Measurements from ENCODE around the gene TMIGD3. TPM values are rescaled to one million over a fixed set of nuclear protein-coding genes. Genes with fewer than 3 reads are reported as not detected.
A peak's percentile ranks its signal among the peaks of the same experiment; 100 is the strongest.

TMIGD3 gene
- total RNA-seq, 1 donor from 2014 or later, result 9.0 TPM

- ATAC-seq, result no peak
- intact Hi-C loops (cut with DNase I), result loop anchor here (10.0 kb wide), 1 partner anchor 137 kb away; no protein-coding TSS in a partner anchor
- no peak for TF ChIP-seq CTCF (IDR thresholded peaks at IDR 0.05)
These were observed 14.2 kb upstream of the TMIGD3 start for GRCh38 chr1:111517469-111518225.

GRCh38 chr1:111516005-111516535 is 12.6 kb upstream of the TMIGD3 start:
- ATAC-seq, result peak; percentile 61 to 79
- Histone ChIP-seq H3K27ac (peak overlapping the region; percentile 84), H3K9me3 (no peaks in the 10 kb centered on the region), H3K4me1 (peaks cover 61% of the 10 kb centered on the region), H3K36me3 (no peaks in the 10 kb centered on the region), H3K27me3 (ENCODE audit: low read depth) (no peaks in the 10 kb centered on the region), H3K4me3 (peak overlapping the region; percentile 56)
- intact Hi-C loops (cut with DNase I), result loop anchor here (10.0 kb wide), 1 partner anchor 139 kb away; no protein-coding TSS in a partner anchor
- no peak for DNase-seq
- peak; percentile 47 for TF ChIP-seq CTCF (IDR thresholded peaks at IDR 0.05)

More at GRCh38 chr1:111517469-111518225, 14.2 kb upstream of the TMIGD3 start:
- Histone ChIP-seq H3K27me3 (ENCODE audit: low read depth) (no peaks in the 10 kb centered on the region), H3K4me3 (no peak overlapping the region), H3K27ac (no peak overlapping the region), H3K36me3 (no peaks in the 10 kb centered on the region), H3K4me1 (peaks cover 45% of the 10 kb centered on the region), H3K9me3 (no peaks in the 10 kb centered on the region)
- DNase-seq, result no peak

- no peaks in the 10 kb centered on the region for H3K9me3 ChIP-seq
- H3K27ac ChIP-seq, result peak overlapping the region; percentile 84
- no peak for TF ChIP-seq CTCF (IDR thresholded peaks at IDR 0.05)
- H3K27me3 ChIP-seq (ENCODE audit: low read depth), result no peaks in the 10 kb centered on the region
- no peaks in the 10 kb centered on the region for H3K36me3 ChIP-seq
- H3K4me1 ChIP-seq, result peaks cover 67% of the 10 kb centered on the region
- ATAC-seq, result peak; percentile 69 to 76
- intact Hi-C loops (cut with DNase I), result loop anchor here (10.0 kb wide), 1 partner anchor 139 kb away; no protein-coding TSS in a partner anchor
- peak overlapping the region; percentile 56 for H3K4me3 ChIP-seq
- peak; percentile 79 for DNase-seq
These were observed 12.0 kb upstream of the TMIGD3 start for GRCh38 chr1:111515291-111516004.

- Histone ChIP-seq H3K4me1 (peaks cover 87% of the 10 kb centered on the region), H3K4me3 (no peak overlapping the region), H3K27ac (peak overlapping the region; percentile 20), H3K9me3 (no peaks in the 10 kb centered on the region), H3K27me3 (ENCODE audit: low read depth) (no peaks in the 10 kb centered on the region), H3K36me3 (no peaks in the 10 kb centered on the region)
- no peak for TF ChIP-seq CTCF (IDR thresholded peaks at IDR 0.05)
- ATAC-seq, result no peak
- intact Hi-C loops (cut with DNase I), result loop anchor here (10.0 kb wide), 1 partner anchor 141 kb away; no protein-coding TSS in a partner anchor
- DNase-seq, result no peak
These were observed 10.1 kb upstream of the TMIGD3 start for GRCh38 chr1:111513410-111514020.

- Histone ChIP-seq H3K9me3 (no peaks in the 10 kb centered on the region), H3K4me3 (no peak overlapping the region), H3K36me3 (no peaks in the 10 kb centered on the region), H3K4me1 (peaks cover 90% of the 10 kb centered on the region), H3K27ac (peak overlapping the region; percentile 20), H3K27me3 (ENCODE audit: low read depth) (no peaks in the 10 kb centered on the region)
- ATAC-seq (no peak), DNase-seq (no peak)
- intact Hi-C loops (cut with DNase I), result loop anchor here (10.0 kb wide), 1 partner anchor 142 kb away; no protein-coding TSS in a partner anchor
- TF ChIP-seq CTCF (IDR thresholded peaks at IDR 0.05), result no peak
These were observed 9.5 kb upstream of the TMIGD3 start for GRCh38 chr1:111512931-111513330.

Data from lower lobe of right lung (tissue), 2 donors.